Measurements from ENCODE around the gene INTS3.

GRCh38 chr1:153697191-153698019 lies 30.4 kb upstream of the INTS3 start:
- TF ChIP-seq CTCF (IDR thresholded peaks at IDR 0.05) (no peak), POLR2A (IDR thresholded peaks at IDR 0.05) (no peak)
